Head of caudate nucleus (tissue), 42 donors: ENCODE measurements around the gene RGSL1.

Experiments used
- DNase-seq, 42 donors: peaks; one replicate each; pipeline versions ENCODE4 v3.0.0 to v3.0.0-alpha.2; 2020 to 2021; ENCODE audit warnings: mixed read lengths in 7 of 42
- intact Hi-C: fragments of 100-400 bp; cut with DNase I; formaldehyde crosslinking; loops from one replicate; pipeline ENCODE4 v1.15.0; 2022

Gene RGSL1

DNA sequence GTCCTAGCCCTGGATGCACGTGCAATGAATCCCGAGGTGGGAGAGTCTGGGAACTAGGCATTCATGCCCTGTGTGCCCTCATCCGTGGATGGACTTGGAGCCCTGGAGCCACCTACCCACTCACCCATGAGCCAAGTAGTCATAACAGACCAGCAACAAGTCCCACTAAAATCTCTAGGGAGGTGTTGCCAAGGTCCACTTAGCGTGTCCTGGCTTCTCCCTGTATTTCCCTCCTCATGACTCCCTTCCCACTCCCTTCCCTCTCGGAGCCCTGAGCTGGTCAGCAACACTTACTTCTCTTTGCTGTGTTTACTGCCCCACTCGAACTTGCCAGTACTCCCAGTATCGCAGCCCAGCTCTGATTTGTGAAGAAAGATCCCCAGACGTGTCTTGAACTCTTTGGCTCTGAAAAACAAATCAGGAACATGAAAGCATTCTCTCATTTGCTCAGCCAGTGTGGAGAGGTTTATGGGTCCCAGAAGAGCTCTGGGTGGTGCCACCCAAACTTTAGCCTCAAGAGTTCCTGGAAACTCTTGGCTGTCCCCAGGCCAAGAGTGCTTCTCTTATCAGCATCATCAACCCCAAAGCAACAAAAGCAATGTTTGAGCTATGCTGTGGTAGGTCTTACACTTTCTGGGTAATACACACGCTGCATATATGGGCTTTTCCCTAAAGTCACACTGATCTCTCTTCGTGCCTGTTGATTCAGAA, 153.1 kb downstream of the RGSL1 start:
- intact Hi-C loops = no loop called here
- peak in 1 of 42 donors; percentile 40 for DNase-seq

GRCh38 chr1:182603646-182604174, 153.8 kb downstream of the RGSL1 start:
- intact Hi-C loops = no loop called here
- DNase-seq = peak in 2 of 42 donors; percentile 17 to 33

- DNase-seq = peak; percentile 77 to 96 (median 92)
Measured at GRCh38 chr1:182604175-182605164, 154.5 kb downstream of the RGSL1 start, which contains the start of gene RGS16. TSS of gene RGS16 (minus strand) at chr1:182604389. CDS start at chr1:182604259, 130 bp downstream.

DNA sequence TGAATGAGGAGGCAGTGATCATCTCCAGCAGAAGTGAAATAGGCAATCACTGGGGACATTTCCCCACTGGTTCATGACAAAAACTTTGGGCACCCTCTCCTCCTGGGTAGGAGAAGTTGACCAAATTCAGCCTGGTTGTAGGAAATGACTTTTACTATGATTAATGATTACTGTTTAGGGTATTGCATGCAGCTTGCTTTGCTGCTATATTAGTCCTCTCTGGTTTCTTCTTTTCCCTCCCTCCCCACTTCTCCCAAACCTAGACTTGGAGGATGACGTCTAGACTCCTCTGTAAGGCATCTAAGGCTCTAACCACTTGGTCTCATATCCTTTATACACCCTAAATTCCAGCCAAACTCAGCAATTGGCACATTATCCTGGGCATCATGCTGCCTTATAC, 157.6 kb downstream of the RGSL1 start:
- intact Hi-C loops = no loop called here

More at GRCh38 chr1:182604175-182605164, 154.5 kb downstream of the RGSL1 start, which contains the start of gene RGS16:
- intact Hi-C loops = no loop called here

DNA sequence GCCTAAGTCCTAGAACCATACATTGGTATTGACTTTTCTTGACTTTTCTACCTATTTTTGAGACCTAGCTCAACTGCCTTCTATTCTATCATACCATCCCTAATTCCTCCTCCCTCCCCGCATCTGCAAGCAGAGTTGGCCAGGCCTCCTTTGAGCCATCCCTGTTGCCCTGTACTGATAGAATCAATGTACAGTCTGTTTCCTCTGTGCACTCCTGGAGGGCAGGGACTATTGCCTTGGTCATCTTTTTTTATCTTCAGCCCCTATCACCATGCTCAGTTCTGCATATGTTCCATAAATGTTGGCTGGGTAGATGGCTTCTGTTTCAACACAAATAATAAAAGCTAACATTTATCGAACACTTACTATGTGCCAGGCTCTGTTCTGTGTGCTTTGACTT, 158.3 kb downstream of the RGSL1 start:
- DNase-seq = no peak
- intact Hi-C loops = no loop called here

More for the DNA sequence above, 157.6 kb downstream of the RGSL1 start:
- DNase-seq = no peak

DNA sequence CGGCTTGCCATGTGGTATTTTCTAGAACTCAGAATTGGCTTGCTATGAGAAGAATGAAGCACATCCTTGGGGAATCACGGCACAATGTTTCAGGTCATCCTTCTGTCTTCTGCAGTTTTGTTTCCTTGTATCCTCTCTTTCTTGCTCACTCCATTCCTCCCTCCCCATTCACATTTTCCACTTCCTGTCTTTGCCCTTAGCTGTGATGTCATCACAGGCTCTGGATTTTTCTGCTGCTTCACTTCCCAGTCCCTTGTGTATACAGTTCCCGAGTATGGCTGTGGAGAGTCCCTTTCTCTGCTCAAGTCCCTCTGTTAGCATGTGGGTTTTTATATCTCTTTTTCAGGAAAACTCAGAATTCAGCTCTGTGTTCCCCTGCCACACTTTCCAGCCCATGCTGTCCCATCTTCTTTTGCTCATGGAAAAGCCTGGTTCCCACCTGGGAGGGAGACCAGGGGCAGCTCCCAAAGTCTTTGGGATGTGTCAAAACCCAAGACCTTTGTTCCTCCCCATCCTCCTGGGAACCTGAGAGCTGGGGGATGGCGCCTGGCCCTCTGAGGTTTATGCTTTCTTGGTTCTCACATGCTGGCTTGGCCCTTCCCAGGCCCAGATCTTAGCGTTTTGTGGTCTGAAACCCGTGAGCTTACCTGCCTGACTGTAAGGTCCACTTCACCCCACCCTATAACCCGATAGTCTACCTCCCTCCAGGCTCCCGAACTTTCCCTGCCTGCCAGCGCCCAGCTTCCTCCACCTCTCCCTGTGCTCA, 159.1 kb downstream of the RGSL1 start:
- intact Hi-C loops = no loop called here
- DNase-seq = no peak
